MM.1S (cell line): ENCODE results near the gene EPG5.

ENCODE experiments used
- DNase-seq: peaks from one replicate; pipeline ENCODE4 v3.0.0-alpha.2; 2015
- H2AFZ ChIP-seq: fragments of 300-600 bp; sonication (generic); 2 replicates; pipeline ENCODE4 v1.6.0; 2016; ENCODE audit warnings: antibody characterized with exemption, low read length
- H3F3A ChIP-seq: fragments of 300-600 bp; sonication (generic); 2 replicates; pipeline ENCODE4 v1.6.1; 2016; ENCODE audit warnings: mild to moderate bottlenecking, antibody characterized with exemption, low read length, moderate library complexity, mixed read lengths; ENCODE audit not compliant: insufficient read depth
- H3K27ac ChIP-seq: fragments of 300-600 bp; sonication (generic); 2 replicates; pipeline ENCODE4 v1.5.1; 2016; ENCODE audit warnings: mild to moderate bottlenecking, low read length
- H3K27me3 ChIP-seq: fragments of 300-600 bp; sonication (generic); replicated peaks from 2 replicates; pipeline ENCODE4 v1.6.0; 2016; ENCODE audit warnings: low read length; ENCODE audit not compliant: insufficient read depth
- H3K36me3 ChIP-seq: fragments of 300-600 bp; sonication (generic); replicated peaks from 2 replicates; pipeline ENCODE4 v1.6.1; 2016; ENCODE audit warnings: mild to moderate bottlenecking, low read length, mixed read lengths; ENCODE audit not compliant: insufficient read depth
- H3K4me1 ChIP-seq: fragments of 300-600 bp; sonication (generic); 2 replicates; pipeline ENCODE4 v1.6.1; 2016; ENCODE audit warnings: low read length, mixed read lengths
- H3K4me2 ChIP-seq: fragments of 300-600 bp; sonication (generic); 2 replicates; pipeline ENCODE4 v1.6.0; 2016; ENCODE audit warnings: low read depth, low read length
- H3K4me3 ChIP-seq: fragments of 300-600 bp; sonication (generic); 2 replicates; pipeline ENCODE4 v1.5.1; 2016; ENCODE audit warnings: low read length, mixed read lengths
- H3K79me2 ChIP-seq: fragments of 300-600 bp; sonication (generic); 2 replicates; pipeline ENCODE4 v1.6.1; 2016; ENCODE audit warnings: mixed run types, low read length, mixed read lengths
- H3K9ac ChIP-seq: fragments of 300-600 bp; sonication (generic); 2 replicates; pipeline ENCODE4 v1.6.1; 2016; ENCODE audit warnings: low read length, mixed read lengths
- H3K9me2 ChIP-seq: fragments of 300-600 bp; sonication (generic); replicated peaks from 2 replicates; pipeline ENCODE4 v1.6.1; 2016; ENCODE audit warnings: mild to moderate bottlenecking, low read length, mixed read lengths; ENCODE audit not compliant: insufficient read depth
- H3K9me3 ChIP-seq: fragments of 300-600 bp; sonication (generic); replicated peaks from 2 replicates; pipeline ENCODE4 v1.6.1; 2016; ENCODE audit warnings: mild to moderate bottlenecking, low read length, mixed read lengths; ENCODE audit not compliant: insufficient read depth
- H4K20me1 ChIP-seq: fragments of 300-600 bp; sonication (generic); 2 replicates; pipeline ENCODE4 v1.6.1; 2016; ENCODE audit warnings: mild to moderate bottlenecking, low read length, moderate library complexity, mixed read lengths; ENCODE audit not compliant: insufficient read depth
- CTCF ChIP-seq: fragments of 300-600 bp; sonication (generic); IDR thresholded peaks from 2 replicates; pipeline ENCODE4 v1.5.1; 2016; ENCODE audit warnings: antibody characterized with exemption, low read length, mixed read lengths
- EZH2 ChIP-seq: fragments of 300-600 bp; sonication (generic); optimal IDR thresholded peaks from 2 replicates; pipeline ENCODE3; 2017; ENCODE audit warnings: low read depth, mild to moderate bottlenecking, antibody characterized with exemption, low read length, mixed read lengths
- EZH2phosphoT487 ChIP-seq: fragments of 300-600 bp; sonication (generic); IDR thresholded peaks from 2 replicates; pipeline ENCODE4 v1.6.1; 2018; ENCODE audit warnings: antibody characterized with exemption, low read length

The EPG5 gene

GRCh38 chr18:45916302-45916701 lies 50.8 kb downstream of the EPG5 start:
- no peak overlapping the region for H2AFZ ChIP-seq
- DNase-seq = no peak
- no peaks in the 10 kb centered on the region for H3K27me3 ChIP-seq
- H3K9me3 ChIP-seq = no peaks in the 10 kb centered on the region
- no peaks in the 10 kb centered on the region for H4K20me1 ChIP-seq
- H3K4me1 ChIP-seq = no peaks in the 10 kb centered on the region
- TF ChIP-seq CTCF (peak; percentile 20), EZH2phosphoT487 (no peak)
- no peak overlapping the region for H3K27ac ChIP-seq
- no peak overlapping the region for H3K4me3 ChIP-seq
- no peaks in the 10 kb centered on the region for H3F3A ChIP-seq
- no peaks in the 10 kb centered on the region for H3K36me3 ChIP-seq
- H3K79me2 ChIP-seq = no peaks in the 10 kb centered on the region
- no peak overlapping the region for H3K9ac ChIP-seq
- no peaks in the 10 kb centered on the region for H3K9me2 ChIP-seq
- H3K4me2 ChIP-seq = no peak overlapping the region

- no peak for DNase-seq
- H3K4me3 ChIP-seq = no peak overlapping the region
- H3K9me3 ChIP-seq = no peaks in the 10 kb centered on the region
- H3F3A ChIP-seq = no peaks in the 10 kb centered on the region
- peaks cover 3% of the 10 kb centered on the region; the same call in 1 of the 2 replicates for H3K36me3 ChIP-seq
- H3K4me2 ChIP-seq = no peak overlapping the region
- H3K27ac ChIP-seq = no peak overlapping the region
- H2AFZ ChIP-seq = no peak overlapping the region
- H3K27me3 ChIP-seq = no peaks in the 10 kb centered on the region
- TF ChIP-seq CTCF = no peak
- no peak for TF ChIP-seq EZH2
- no peak for TF ChIP-seq EZH2phosphoT487
- H3K9ac ChIP-seq = no peak overlapping the region
- no peaks in the 10 kb centered on the region for H3K79me2 ChIP-seq
- H3K4me1 ChIP-seq = no peaks in the 10 kb centered on the region
- H3K9me2 ChIP-seq = no peaks in the 10 kb centered on the region
- no peaks in the 10 kb centered on the region for H4K20me1 ChIP-seq
These were observed 53.9 kb downstream of the EPG5 start for GRCh38 chr18:45913276-45913675.

GRCh38 chr18:45910405-45911023 lies 56.6 kb downstream of the EPG5 start:
- no peaks in the 10 kb centered on the region for H3K4me1 ChIP-seq
- H3K27me3 ChIP-seq = no peaks in the 10 kb centered on the region
- no peak overlapping the region for H2AFZ ChIP-seq
- H3F3A ChIP-seq = no peaks in the 10 kb centered on the region
- H3K9ac ChIP-seq = no peak overlapping the region
- H3K79me2 ChIP-seq = no peaks in the 10 kb centered on the region
- no peaks in the 10 kb centered on the region for H3K9me2 ChIP-seq
- H3K27ac ChIP-seq = no peak overlapping the region
- DNase-seq = peak; percentile 51
- no peak overlapping the region for H3K4me3 ChIP-seq
- peaks cover 3% of the 10 kb centered on the region; the same call in 1 of the 2 replicates for H3K36me3 ChIP-seq
- no peaks in the 10 kb centered on the region for H3K9me3 ChIP-seq
- peak; percentile 87 for TF ChIP-seq CTCF
- TF ChIP-seq EZH2phosphoT487 = no peak
- no peak for TF ChIP-seq EZH2
- no peaks in the 10 kb centered on the region for H4K20me1 ChIP-seq
- no peak overlapping the region for H3K4me2 ChIP-seq
